GM18858 (cell line): Measurements from ENCODE around the gene FTH1.

ENCODE experiments used
- ATAC-seq: cut with Tn5 transposase; IDR thresholded peaks from one replicate; pipeline ENCODE4 v1.9.1; 2021; ENCODE audit not compliant: unreplicated experiment

FTH1 gene

DNA sequence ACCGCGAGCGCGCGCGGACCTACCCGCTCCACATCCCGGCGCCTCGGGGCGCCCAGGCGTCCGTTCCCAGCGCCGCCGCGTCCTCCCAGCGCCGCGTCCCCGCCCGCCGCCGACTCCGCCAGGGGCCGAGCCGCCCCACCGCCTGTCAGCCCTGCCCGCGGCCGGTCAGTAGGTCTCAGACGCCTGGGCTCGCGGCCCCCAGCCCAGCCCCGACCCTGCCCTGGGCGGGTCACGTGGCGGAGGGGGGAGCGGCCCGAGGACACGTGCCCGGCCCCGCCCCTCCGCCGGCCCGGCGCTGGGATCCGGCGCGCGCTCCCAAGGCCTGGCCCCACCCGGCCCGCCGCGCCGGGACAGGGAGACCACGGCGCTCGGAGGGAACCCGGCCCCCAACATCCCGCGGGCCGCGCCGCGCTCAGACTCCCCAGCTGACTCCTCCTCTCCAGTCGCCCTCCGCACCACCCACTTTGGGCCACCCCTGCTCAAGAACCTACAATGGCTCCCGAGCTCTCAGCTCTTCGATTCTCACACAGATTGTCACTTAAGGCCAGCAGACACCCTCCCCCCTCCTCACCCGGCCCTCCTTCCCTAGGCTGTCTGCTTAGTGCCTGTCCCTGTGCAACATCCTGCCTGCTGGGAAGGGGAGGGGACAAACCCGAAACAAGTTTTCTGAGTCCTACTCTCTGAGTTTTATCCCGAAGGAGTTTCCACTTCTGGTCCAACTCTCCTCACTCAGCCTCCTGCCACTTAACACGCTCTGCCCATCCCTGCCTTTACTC, 49.9 kb downstream of the FTH1 start, which contains the start of gene RAB3IL1:
Gene RAB3IL1 (minus strand): TSS at position 233 of the 776 bp plus-strand sequence. CDS start 199 bp downstream, at position 34.
- no peak for ATAC-seq

DNA sequence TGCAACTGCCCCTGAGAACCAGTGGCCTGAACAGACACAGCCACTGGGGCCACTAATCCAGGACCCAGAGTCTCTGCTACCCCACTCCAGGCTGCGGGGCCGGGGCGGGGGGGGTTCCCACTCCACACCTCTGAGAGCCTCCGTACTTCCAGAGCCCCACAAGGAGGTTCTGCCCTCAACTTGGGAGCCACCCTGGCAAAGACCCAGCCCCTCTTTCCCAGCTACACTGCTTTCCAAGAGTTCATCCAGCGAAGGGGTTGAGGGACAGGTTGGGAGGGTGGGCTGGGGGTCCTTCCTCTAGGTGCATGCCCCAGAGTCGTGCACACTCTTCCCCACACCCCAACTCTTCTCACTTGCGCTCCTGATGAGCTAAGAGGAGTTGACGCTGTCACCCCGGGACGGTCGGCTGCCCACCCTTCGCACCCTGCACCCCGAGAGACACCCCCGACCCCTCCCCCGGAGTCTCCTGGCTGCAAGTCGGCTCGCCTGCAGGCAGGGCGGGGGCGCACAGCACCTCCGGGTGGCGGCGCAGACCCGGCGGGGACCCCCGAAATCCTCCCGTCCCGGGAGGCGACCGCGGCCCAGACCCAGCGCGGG, 50.6 kb downstream of the FTH1 start:
- ATAC-seq: no peak

DNA sequence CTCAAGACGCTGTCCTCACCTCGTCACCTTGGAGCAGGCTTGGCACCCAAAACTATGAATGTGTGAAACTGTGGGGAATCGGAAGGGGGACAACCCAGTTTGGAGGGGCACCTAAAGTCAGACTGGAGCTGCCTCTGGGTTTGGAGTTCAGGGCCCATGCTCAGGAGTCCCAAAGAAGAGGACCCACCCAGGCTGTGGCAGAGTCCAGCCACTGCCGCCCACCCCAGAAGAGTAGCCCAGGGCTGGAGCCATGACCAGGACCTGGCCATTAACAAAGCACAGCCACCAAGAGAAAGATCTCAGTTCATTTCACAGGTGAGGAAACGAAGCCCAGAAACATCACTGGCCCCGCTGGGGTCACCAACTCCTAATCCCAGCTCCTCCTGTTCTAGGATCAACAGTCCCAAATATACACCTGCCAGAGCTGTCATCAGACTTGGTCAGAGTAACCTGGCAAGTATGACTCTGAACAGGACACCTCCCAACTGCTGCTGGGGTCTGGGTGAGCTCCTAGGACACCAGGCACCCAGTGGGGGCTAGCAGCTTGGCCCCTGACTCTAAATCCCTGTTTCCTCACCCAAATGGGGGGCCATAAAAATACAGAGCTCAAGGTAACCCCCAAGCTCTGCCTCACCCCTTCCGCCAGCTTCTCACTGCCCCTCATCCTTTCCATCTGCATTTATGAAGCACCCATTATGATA, 52.8 kb downstream of the FTH1 start:
- no peak for ATAC-seq
